Fibroblast of skin of abdomen (primary cell): ENCODE measurements around the gene TMEM234.

Experiments
- DNase-seq: peaks from one replicate; pipeline ENCODE4 v3.0.0-alpha.2; 2013

Gene TMEM234

DNA sequence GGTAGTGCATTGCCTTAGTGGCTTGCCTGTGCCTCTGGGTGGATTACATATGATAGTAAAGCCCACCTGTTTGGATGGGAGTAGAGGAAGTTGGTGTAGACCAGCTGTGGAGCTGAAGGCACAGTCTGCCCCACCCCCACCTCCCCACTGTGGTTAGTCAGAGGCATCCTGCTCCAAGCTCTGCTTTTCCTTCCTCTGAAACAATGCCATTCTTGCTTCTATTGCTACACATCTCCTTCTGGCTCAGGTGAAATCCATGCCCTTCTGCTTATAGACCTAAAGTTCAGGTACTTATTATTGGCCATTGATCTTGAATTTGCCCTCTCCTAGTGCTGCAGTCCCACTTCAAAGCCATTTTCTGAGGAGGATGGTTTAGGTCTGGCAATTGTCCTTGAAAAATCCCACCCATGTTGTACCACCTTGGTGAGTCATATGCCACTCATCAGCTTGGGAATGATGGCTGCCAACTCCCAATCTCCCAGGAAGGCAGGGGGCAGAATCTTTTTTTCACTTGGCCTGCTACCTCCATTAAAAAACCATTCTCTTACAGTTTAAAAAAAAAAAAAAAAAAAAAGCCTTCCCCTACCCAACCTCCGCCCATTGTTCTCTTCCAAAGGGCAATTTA lies 49.4 kb downstream of the TMEM234 start:
- DNase-seq: peak; percentile 27

DNA sequence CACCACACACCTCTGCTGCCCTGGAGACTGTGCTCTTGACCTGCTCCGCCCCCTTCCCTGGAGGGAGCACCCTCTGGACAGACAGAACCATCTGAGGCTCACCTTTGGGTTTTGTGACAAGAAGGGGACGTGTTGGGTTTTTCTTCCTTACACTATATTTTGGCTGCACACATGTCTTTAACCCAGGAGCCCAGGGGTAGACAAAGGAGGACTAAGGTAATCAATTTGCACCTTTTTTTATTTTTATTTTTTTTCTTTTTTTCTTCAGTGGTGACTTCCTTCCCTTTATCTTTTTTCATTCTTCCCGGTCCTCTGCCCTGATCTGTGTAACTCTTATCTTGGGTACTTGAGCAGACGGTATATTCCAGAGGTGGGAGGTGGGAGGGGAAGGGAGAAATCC lies 51.2 kb downstream of the TMEM234 start:
- no peak for DNase-seq
